HL-60/S4 treated with phorbol 12-myristate 13-acetate at 8.2 ng/mL for 4 days and 3 days (cell line): Measurements from ENCODE around the gene DOC2B.
"Not testable (repeated sequence)": the region's sequence is repeated elsewhere in the genome, so short reads cannot be mapped to it uniquely, and the experiment has no call there.

Source experiments
- in situ Hi-C: fragments of 300-500 bp; cut with MboI; formaldehyde crosslinking; loops from 2 replicates; pipeline ENCODE4 v1.15.0; 2022; ENCODE audit warnings: low sequenced_read_pairs

The DOC2B gene

DNA sequence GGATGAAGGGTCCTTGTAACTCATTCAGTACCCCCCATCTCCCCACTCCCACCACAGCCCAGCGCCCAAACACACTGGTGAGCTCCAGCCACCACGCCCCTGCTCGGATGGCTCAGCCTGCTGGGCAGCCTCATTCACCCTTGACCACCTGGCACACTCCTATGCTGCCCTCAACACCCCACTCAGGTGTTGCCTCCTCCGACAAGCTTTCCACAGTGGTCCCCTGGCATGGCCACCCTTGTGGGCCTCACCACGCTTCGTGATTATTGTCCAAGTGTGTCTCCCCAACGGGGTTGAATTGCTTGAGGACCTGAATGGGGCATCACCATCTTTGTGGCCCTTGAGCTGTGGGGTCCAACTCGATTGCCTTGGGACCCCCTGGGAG lies 12.0 kb upstream of the DOC2B start:
- in situ Hi-C loops: no loop called here

- in situ Hi-C loops: no loop called here
These were observed 11.4 kb upstream of the DOC2B start for GRCh38 chr17:192666-193425.

- in situ Hi-C loops: no loop called here
These were observed 8.0 kb upstream of the DOC2B start for GRCh38 chr17:189444-189843.

- in situ Hi-C loops: no loop called here
These were observed 5.7 kb upstream of the DOC2B start for GRCh38 chr17:187130-187529.

DNA sequence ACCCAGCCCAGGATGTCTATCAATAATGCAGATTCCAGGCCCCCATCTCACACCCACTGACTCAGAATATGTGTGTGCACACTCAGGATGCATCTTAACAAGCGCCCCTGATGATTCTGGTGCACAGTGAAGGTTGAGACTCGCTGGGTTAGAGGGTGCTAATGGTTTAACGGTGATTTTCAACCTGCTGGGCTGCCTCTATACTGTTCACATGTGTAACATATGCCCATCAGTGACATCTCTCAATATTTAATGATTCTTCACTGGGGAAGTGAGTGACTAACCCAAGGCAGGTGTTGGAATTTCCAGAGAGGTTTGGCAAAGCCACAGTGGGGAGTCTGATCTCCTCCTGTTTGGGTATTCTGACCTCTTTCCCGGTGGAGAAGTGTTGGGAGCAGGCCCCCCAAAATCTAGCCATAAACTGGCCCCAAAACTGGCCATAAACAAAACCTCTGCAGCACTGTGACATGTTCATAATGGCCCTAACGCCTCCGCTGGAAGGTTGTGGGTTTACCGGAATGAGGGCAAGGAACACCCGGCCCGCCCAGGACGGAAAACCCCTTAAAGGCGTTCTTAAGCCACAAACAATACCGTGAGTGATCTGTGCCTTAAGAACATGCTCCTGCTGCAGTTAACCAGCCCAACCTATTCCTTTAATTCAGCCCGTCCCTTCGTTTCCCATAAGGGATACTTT lies 4.1 kb upstream of the DOC2B start:
- in situ Hi-C loops: no loop called here

DNA sequence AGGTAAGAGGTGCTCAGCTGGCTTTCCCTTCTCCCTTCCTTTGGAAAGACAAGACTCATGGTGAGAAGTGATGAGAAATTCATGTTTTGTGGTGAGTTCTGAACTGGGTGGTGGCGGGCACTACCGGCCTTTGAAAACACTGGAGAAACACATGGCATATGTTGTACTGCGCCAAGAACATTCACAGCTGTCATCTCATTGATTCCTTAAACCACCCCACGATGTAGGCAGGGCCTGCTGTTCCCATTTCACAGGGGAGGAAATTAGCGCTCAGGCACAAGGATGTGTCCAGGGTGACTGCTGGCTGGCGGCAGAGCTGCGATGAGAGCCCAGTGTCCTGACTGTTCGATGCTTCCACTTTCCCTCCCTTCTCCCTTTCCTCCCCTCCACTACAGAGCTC lies 1.6 kb upstream of the DOC2B start:
- in situ Hi-C loops: no loop called here

- in situ Hi-C loops: no loop called here
These were observed 751 bp upstream of the DOC2B start for GRCh38 chr17:182050-182751.

DNA sequence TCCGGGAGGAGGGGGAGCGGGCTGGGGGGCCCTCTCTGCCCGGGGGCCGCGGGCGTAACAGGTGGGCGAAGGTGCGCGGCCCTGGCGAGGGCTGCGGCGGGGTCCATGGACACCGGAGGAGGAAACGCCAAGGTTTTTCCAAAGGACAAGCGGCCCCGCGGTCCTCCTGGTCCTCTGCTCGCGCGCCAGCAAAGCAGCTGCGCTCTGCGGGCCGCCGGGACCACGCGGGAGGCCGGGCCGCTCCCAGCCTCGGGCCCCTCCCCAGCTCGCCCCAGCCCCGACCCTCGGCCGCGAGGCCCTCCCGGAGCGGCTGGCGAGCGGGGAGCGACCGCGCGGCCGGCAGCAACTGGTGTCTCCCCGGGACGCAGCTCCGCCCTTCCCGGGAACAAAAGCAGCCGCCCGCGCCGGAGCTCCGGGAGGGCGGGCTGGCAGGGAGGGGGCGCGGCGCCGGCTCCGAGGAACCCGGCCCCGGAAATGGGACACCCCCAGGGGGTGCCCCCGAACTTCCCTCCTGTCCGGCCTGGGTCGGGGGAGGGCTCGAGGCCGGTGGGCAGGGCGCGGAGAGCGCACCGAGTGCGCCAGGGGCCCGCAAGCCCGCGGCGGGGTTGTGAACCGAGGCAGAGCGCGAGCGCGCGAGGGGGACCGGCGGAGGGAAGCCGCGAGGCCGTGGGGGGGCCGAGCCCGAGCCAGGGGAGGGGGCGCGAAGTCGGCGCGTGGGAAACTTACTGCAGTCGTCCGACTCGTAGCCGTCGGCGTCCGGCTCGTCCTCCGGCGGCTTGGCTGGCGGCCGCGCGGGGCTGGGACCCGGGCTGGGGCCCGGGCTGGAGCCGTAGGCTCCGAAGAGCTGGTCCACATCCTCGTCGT lies 837 bp downstream of the DOC2B start:
- in situ Hi-C loops: no loop called here

DNA sequence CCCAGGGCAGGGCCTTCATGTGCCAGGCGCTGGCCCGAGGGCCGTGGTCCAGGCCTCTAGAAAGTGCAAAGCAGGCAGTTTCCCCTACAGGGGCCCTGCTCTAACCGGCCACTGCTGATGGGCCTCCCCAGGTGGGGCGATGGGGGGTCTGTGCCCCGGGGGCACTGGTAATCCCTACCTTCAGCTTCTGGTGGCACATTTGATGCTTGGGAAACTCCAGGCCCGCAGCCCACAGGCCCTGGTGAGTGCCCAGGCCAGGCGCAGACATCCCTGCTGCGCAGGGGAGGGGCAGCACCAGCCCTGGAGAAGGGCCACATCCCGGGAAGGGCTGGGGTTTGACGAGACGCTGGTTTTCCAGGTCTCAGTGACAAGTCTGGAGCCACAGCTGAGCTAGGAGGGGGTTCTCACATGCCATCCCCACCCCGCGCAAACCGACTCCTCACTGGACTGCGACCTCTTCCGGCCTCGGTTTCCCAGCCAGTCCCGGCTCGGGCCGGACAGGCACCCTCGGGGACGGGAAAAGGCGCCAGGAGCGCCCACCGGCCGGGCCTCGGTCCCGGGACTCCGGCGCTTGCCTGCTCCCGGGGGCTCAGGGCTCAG lies 1.6 kb downstream of the DOC2B start:
- in situ Hi-C loops: no loop called here

- in situ Hi-C loops: no loop called here
These were observed 2.4 kb downstream of the DOC2B start for GRCh38 chr17:179066-179432.

- in situ Hi-C loops: no loop called here
These were observed 3.0 kb downstream of the DOC2B start for GRCh38 chr17:178292-179065.

GRCh38 chr17:177762-178161 lies 3.7 kb downstream of the DOC2B start:
- in situ Hi-C loops: no loop called here

- in situ Hi-C loops: no loop called here
These were observed 4.3 kb downstream of the DOC2B start for GRCh38 chr17:177155-177554.

- in situ Hi-C loops: no loop called here
These were observed 8.1 kb downstream of the DOC2B start for GRCh38 chr17:173166-173911.

- in situ Hi-C loops: no loop called here
These were observed 9.0 kb downstream of the DOC2B start for GRCh38 chr17:172401-172800.

DNA sequence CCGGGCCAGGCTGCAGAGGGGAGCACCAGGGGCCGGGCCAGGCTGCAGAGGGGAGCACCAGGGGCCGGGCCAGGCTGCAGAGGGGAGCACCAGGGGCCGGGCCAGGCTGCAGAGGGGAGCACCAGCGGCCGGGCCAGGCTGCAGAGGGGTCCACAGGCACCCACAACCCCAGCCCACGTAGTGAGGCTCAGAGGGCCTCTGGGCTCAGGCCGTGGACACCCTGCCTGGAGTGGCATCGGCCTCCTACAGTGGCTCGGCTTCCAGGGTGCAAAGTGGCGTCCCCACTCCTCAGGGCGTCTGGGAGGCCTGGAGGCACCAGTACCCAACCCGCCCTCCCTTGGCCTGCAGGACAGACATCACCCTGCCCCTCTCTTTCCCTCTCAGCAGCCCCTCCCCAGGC lies 9.6 kb downstream of the DOC2B start:
- in situ Hi-C loops: no loop called here

DNA sequence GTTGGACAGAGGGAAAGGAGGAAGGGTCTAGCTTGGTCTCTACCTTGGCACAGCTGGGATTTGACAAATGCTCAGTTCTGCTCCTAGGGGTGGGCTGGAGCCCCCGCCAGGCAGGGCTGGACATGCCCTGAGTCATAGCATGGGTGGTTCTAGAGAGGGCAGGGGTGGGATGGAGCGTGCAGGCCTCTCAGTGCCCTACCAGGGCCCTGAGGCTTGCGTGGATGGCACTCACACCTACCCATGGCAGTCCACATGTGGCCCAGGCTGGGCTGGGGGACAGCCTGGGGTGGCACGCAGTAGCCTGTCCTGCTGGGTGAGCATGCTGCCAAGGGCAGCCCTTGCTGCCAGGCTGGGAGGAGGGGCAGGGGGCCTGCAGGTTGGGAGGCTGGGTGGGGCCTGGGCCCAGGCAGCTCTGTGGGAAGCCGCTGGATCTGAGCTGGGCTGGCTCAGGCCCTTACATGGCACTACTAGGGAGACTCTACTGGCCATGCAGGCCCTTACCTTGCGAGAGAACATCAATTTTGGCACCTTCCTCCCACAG lies 11.2 kb downstream of the DOC2B start:
- in situ Hi-C loops: no loop called here

DNA sequence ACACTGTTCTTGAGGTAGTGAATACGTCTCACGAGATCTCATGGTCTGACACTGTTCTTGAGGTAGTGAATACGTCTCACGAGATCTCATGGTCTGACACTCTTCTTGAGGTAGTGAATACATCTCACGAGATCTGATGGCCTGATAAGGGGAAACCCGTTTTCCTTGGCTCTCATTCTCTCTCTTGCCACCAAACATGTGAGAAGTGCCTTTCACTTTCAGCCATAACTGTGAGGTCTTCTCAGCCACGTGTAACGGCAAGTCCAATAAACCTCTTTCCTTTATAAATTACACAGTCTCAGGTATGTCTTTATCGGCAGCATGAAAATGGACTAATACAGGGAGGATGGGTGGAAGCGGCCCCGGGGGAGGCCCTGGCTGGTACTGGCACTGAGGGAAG lies 12.8 kb downstream of the DOC2B start:
- in situ Hi-C loops: not testable (repeated sequence)

GRCh38 chr17:165939-166338 lies 15.5 kb downstream of the DOC2B start:
- in situ Hi-C loops: no loop called here
